HG02870 (cell line): Measurements from ENCODE around the gene ZNF526.

Experiments
- ATAC-seq: cut with Tn5 transposase; IDR thresholded peaks from one replicate; pipeline ENCODE4 v1.9.1; 2021; ENCODE audit warnings: mild to moderate bottlenecking, moderate library complexity; ENCODE audit not compliant: unreplicated experiment

ZNF526 gene

GRCh38 chr19:42219812-42220750, at the start of gene ZNF526:
Gene ZNF526 (plus strand): TSS chr19:42220312. CDS start chr19:42224404, 4,092 bp downstream.
- peak; percentile 66 for ATAC-seq

- ATAC-seq: no peak
These were observed 49.4 kb upstream of the ZNF526 start for GRCh38 chr19:42170715-42171114.

GRCh38 chr19:42172261-42172660, 47.9 kb upstream of the ZNF526 start:
- ATAC-seq: no peak

- ATAC-seq: no peak
These were observed 46.4 kb upstream of the ZNF526 start for GRCh38 chr19:42173695-42174094.

GRCh38 chr19:42174188-42174587, 45.9 kb upstream of the ZNF526 start:
- no peak for ATAC-seq

- no peak for ATAC-seq
These were observed 45.0 kb upstream of the ZNF526 start for GRCh38 chr19:42174958-42175734.

- ATAC-seq: no peak
These were observed 44.0 kb upstream of the ZNF526 start for GRCh38 chr19:42175952-42176648.

- no peak for ATAC-seq
These were observed 43.5 kb upstream of the ZNF526 start for GRCh38 chr19:42176649-42176989.

- ATAC-seq: no peak
These were observed 43.0 kb upstream of the ZNF526 start for GRCh38 chr19:42176990-42177685.

- no peak for ATAC-seq
These were observed 42.5 kb upstream of the ZNF526 start for GRCh38 chr19:42177686-42178019.

- ATAC-seq: no peak
These were observed 41.1 kb upstream of the ZNF526 start for GRCh38 chr19:42178791-42179674.

GRCh38 chr19:42184401-42184861, 35.7 kb upstream of the ZNF526 start:
- ATAC-seq: no peak

- ATAC-seq: no peak
These were observed 34.8 kb upstream of the ZNF526 start for GRCh38 chr19:42185277-42185676.

- ATAC-seq: no peak
These were observed 31.4 kb upstream of the ZNF526 start for GRCh38 chr19:42188665-42189064.

- no peak for ATAC-seq
These were observed 31.0 kb upstream of the ZNF526 start for GRCh38 chr19:42189133-42189532.

- ATAC-seq: no peak
These were observed 28.8 kb upstream of the ZNF526 start for GRCh38 chr19:42191330-42191729.

GRCh38 chr19:42191855-42192254, 28.3 kb upstream of the ZNF526 start:
- no peak for ATAC-seq

GRCh38 chr19:42193294-42193693, 26.8 kb upstream of the ZNF526 start:
- ATAC-seq: no peak

- no peak for ATAC-seq
These were observed 26.4 kb upstream of the ZNF526 start for GRCh38 chr19:42193706-42194105.
